ENCODE data around the gene DENND4A. TPM values are rescaled to one million over a fixed set of nuclear protein-coding genes. Genes with fewer than 3 reads are reported as not detected.

Gene DENND4A
- total RNA-seq, 4 donors from 2014 or later = 27.1 to 75.3 (median 52.8) TPM

- H3K4me1 ChIP-seq = peaks cover 5 to 8% of the 10 kb centered on the region in 2 donors
- H3K27ac ChIP-seq = peak overlapping the region in 1 of 2 donors; percentile 93
- TF ChIP-seq POLR2A (IDR thresholded peaks at IDR 0.05) (no peak), CTCF (IDR thresholded peaks at IDR 0.05) (no peak)
- no peaks in the 10 kb centered on the region for H3K9me3 ChIP-seq
- H3K36me3 ChIP-seq = no peaks in the 10 kb centered on the region
- H3K4me3 ChIP-seq = no peak overlapping the region
- no peaks in the 10 kb centered on the region for H3K27me3 ChIP-seq
- intact Hi-C loops (cut with DNase I; ENCODE audit: low total_unique reads) = no loop called here
- DNase-seq = no peak
Observed at GRCh38 chr15:65612949-65613744, 178.9 kb downstream of the DENND4A start.

- no peak for DNase-seq
- TF ChIP-seq POLR2A (IDR thresholded peaks at IDR 0.05) (no peak), CTCF (IDR thresholded peaks at IDR 0.05) (no peak)
- Histone ChIP-seq H3K9me3 (no peaks in the 10 kb centered on the region), H3K27me3 (no peaks in the 10 kb centered on the region), H3K4me3 (no peak overlapping the region), H3K4me1 (peaks cover 5 to 8% of the 10 kb centered on the region in 2 donors), H3K27ac (peak overlapping the region in 1 of 2 donors; percentile 93), H3K36me3 (no peaks in the 10 kb centered on the region)
- intact Hi-C loops (cut with DNase I; ENCODE audit: low total_unique reads) = no loop called here
Observed at GRCh38 chr15:65612616-65612946, 179.5 kb downstream of the DENND4A start.

- TF ChIP-seq POLR2A (IDR thresholded peaks at IDR 0.05) = no peak
- TF ChIP-seq CTCF (IDR thresholded peaks at IDR 0.05) = no peak
- Histone ChIP-seq H3K4me3 (peak overlapping the region; percentile 68 to 81), H3K36me3 (no peaks in the 10 kb centered on the region), H3K4me1 (peaks cover 5 to 8% of the 10 kb centered on the region in 2 donors), H3K27me3 (no peaks in the 10 kb centered on the region), H3K9me3 (no peaks in the 10 kb centered on the region), H3K27ac (peak overlapping the region; percentile 90 to 93)
- intact Hi-C loops (cut with DNase I; ENCODE audit: low total_unique reads) = no loop called here
- DNase-seq = no peak
Observed at GRCh38 chr15:65611888-65612615, 180.0 kb downstream of the DENND4A start.

- intact Hi-C loops (cut with DNase I; ENCODE audit: low total_unique reads) = no loop called here
- Histone ChIP-seq H3K27ac (peak within 1 kb of the TSS; percentile 90 to 93), H3K4me1 (peaks cover 5 to 8% of the 10 kb centered on the region in 2 donors), H3K27me3 (no peaks in the 10 kb centered on the region), H3K4me3 (peak within 1 kb of the TSS; percentile 68 to 81), H3K36me3 (no peaks in the 10 kb centered on the region), H3K9me3 (no peaks in the 10 kb centered on the region)
- DNase-seq = peak; percentile 97
- TF ChIP-seq CTCF (IDR thresholded peaks at IDR 0.05) = peak; percentile 45 to 82 (median 73)
- TF ChIP-seq POLR2A (IDR thresholded peaks at IDR 0.05) = peak; percentile 27 to 71
Observed at GRCh38 chr15:65610871-65611718, 181.0 kb downstream of the DENND4A start, which contains the start of gene INTS14. INTS14 (minus strand) TSS chr15:65611131; CDS start chr15:65607380, 3,751 bp downstream.

Small RNA genes within 50 kb of the gene (microRNA-seq; reads per million reads assigned to microRNA genes)
- not detected for gene MIR4511 (ENCODE audit: borderline microRNAs expressed, borderline replicate concordance)

Small RNA genes within 50 kb of the gene (small RNA-seq; reads per million reads assigned to genes)
- gene MIR4511 = not detected
- not detected for gene SNORD13E

Other genes with a start within 250 kb of the DENND4A start
- gene INTS14, start 181.2 kb downstream of the DENND4A start, total RNA-seq = 10 to 100 TPM; 15.9 to 48.2 (median 28.5) TPM
- gene SLC24A1, start 170.4 kb downstream of the DENND4A start, total RNA-seq = 10 to 100 TPM in 2 of 4 donors, 1 to 10 TPM in 2; 2.0 to 12.3 (median 8.8) TPM
- 100 to 1,000 TPM in 2 of 4 donors, 10 to 100 TPM in 2; 62.0 to 213 (median 151) TPM for gene RAB11A, start 77.2 kb upstream of the DENND4A start, total RNA-seq

Data from uterus (tissue), 4 donors.